Measurements from ENCODE around the gene HERPUD2.

The HERPUD2 gene

DNA sequence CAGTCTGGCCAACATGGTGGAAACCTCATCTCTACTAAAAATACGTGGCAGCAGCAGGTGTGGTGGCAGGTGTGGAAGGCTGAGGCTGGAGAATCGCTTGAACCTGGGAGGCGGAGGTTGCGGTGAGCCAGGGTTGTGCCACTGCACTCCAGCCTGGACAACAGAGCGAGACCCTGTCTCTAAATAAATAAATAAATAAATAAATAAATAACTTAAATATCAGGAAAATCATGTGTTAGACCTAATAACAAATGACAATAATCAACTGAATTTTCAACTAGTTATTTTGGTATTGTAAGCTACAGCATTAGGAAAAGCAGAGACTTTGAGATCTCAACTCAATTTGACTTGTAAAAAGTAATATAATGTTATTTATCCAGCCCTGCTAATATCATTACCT is 9.2 kb downstream of the HERPUD2 start:
- Histone ChIP-seq H3K4me3 (ENCODE audit: low read depth in 1 of 2, low read length in 2 of 2) (no peak overlapping the region), H3K36me3 (ENCODE audit: insufficient read depth, low read length) (peaks cover 2% of the 10 kb centered on the region; the same call in 1 of the 2 replicates), H3K4me1 (ENCODE audit: insufficient read depth, low read length) (peaks cover 41% of the 10 kb centered on the region), H4K20me1 (ENCODE audit: insufficient read depth, low read length) (peaks cover 14% of the 10 kb centered on the region; the same call in 1 of the 2 replicates), H3K4me2 (ENCODE audit: insufficient read depth, low read length) (no peak overlapping the region), H3K27ac (ENCODE audit: low read length) (no peak overlapping the region), H2AFZ (ENCODE audit: low read depth, low read length) (no peak overlapping the region), H3K9me3 (ENCODE audit: insufficient read depth, low read length, severe bottlenecking) (no peaks in the 10 kb centered on the region), H3K27me3 (ENCODE audit: insufficient read depth, low read length, poor library complexity) (no peaks in the 10 kb centered on the region), H3K9ac (ENCODE audit: low read depth, low read length) (no peak overlapping the region), H3K79me2 (ENCODE audit: insufficient read depth, low read length) (peaks cover 83% of the 10 kb centered on the region)
- no peak for TF ChIP-seq EZH2 (IDR thresholded peaks at IDR 0.05; ENCODE audit: borderline replicate concordance, low read depth, low read length, severe bottlenecking)
- TF ChIP-seq, protein P1, sequence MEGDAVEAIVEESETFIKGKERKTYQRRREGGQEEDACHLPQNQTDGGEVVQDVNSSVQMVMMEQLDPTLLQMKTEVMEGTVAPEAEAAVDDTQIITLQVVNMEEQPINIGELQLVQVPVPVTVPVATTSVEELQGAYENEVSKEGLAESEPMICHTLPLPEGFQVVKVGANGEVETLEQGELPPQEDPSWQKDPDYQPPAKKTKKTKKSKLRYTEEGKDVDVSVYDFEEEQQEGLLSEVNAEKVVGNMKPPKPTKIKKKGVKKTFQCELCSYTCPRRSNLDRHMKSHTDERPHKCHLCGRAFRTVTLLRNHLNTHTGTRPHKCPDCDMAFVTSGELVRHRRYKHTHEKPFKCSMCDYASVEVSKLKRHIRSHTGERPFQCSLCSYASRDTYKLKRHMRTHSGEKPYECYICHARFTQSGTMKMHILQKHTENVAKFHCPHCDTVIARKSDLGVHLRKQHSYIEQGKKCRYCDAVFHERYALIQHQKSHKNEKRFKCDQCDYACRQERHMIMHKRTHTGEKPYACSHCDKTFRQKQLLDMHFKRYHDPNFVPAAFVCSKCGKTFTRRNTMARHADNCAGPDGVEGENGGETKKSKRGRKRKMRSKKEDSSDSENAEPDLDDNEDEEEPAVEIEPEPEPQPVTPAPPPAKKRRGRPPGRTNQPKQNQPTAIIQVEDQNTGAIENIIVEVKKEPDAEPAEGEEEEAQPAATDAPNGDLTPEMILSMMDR (IDR thresholded peaks at IDR 0.05; ENCODE audit: borderline replicate concordance, extremely low read depth, low read length, poor library complexity, severe bottlenecking) = no peak
- no peak for ATAC-seq (ENCODE audit: insufficient read depth, low read depth)
- no peak for DNase-seq

- peaks cover 79% of the 10 kb centered on the region for H3K79me2 ChIP-seq (ENCODE audit: insufficient read depth, low read length)
- H3K4me3 ChIP-seq (ENCODE audit: low read depth in 1 of 2, low read length in 2 of 2) = no peak overlapping the region
- H2AFZ ChIP-seq (ENCODE audit: low read depth, low read length) = no peak overlapping the region
- H3K36me3 ChIP-seq (ENCODE audit: insufficient read depth, low read length) = peaks cover 2% of the 10 kb centered on the region; the same call in 1 of the 2 replicates
- peaks cover 17% of the 10 kb centered on the region for H3K4me1 ChIP-seq (ENCODE audit: insufficient read depth, low read length)
- peaks cover 26% of the 10 kb centered on the region; the same call in 1 of the 2 replicates for H4K20me1 ChIP-seq (ENCODE audit: insufficient read depth, low read length)
- no peak overlapping the region for H3K9ac ChIP-seq (ENCODE audit: low read depth, low read length)
- no peak overlapping the region for H3K4me2 ChIP-seq (ENCODE audit: insufficient read depth, low read length)
- DNase-seq = no peak
- TF ChIP-seq, protein P1 (IDR thresholded peaks at IDR 0.05; ENCODE audit: borderline replicate concordance, extremely low read depth, low read length, poor library complexity, severe bottlenecking) = no peak
- no peaks in the 10 kb centered on the region for H3K27me3 ChIP-seq (ENCODE audit: insufficient read depth, low read length, poor library complexity)
- H3K9me3 ChIP-seq (ENCODE audit: insufficient read depth, low read length, severe bottlenecking) = no peaks in the 10 kb centered on the region
- peak; percentile 56; the same call in 1 of the 3 replicates for ATAC-seq (ENCODE audit: insufficient read depth, low read depth)
- no peak overlapping the region for H3K27ac ChIP-seq (ENCODE audit: low read length)
Observed at GRCh38 chr7:35681231-35682029, 13.5 kb downstream of the HERPUD2 start.

GRCh38 chr7:35680403-35681013 is 14.4 kb downstream of the HERPUD2 start:
- ATAC-seq (ENCODE audit: insufficient read depth, low read depth) (peak; percentile 79), DNase-seq (peak; percentile 16)
- Histone ChIP-seq H3K9me3 (ENCODE audit: insufficient read depth, low read length, severe bottlenecking) (no peaks in the 10 kb centered on the region), H4K20me1 (ENCODE audit: insufficient read depth, low read length) (peaks cover 26% of the 10 kb centered on the region; the same call in 1 of the 2 replicates), H2AFZ (ENCODE audit: low read depth, low read length) (no peak overlapping the region), H3K27ac (ENCODE audit: low read length) (no peak overlapping the region; the same call in 1 of the 2 replicates), H3K4me2 (ENCODE audit: insufficient read depth, low read length) (no peak overlapping the region), H3K79me2 (ENCODE audit: insufficient read depth, low read length) (peaks cover 86% of the 10 kb centered on the region), H3K9ac (ENCODE audit: low read depth, low read length) (no peak overlapping the region), H3K4me1 (ENCODE audit: insufficient read depth, low read length) (peaks cover 17% of the 10 kb centered on the region), H3K4me3 (ENCODE audit: low read depth in 1 of 2, low read length in 2 of 2) (no peak overlapping the region), H3K27me3 (ENCODE audit: insufficient read depth, low read length, poor library complexity) (no peaks in the 10 kb centered on the region), H3K36me3 (ENCODE audit: insufficient read depth, low read length) (peaks cover 2% of the 10 kb centered on the region; the same call in 1 of the 2 replicates)
- TF ChIP-seq EZH2 (IDR thresholded peaks at IDR 0.05; ENCODE audit: borderline replicate concordance, low read depth, low read length, severe bottlenecking) = no peak
- TF ChIP-seq, protein P1 (IDR thresholded peaks at IDR 0.05; ENCODE audit: borderline replicate concordance, extremely low read depth, low read length, poor library complexity, severe bottlenecking) = no peak
